GM18508 (cell line): Measurements from ENCODE around the gene DENND1A.
"Not testable (repeated sequence)": the region's sequence is repeated elsewhere in the genome, so short reads cannot be mapped to it uniquely, and the experiment has no call there.

Experiments
- ATAC-seq: cut with Tn5 transposase; IDR thresholded peaks from one replicate; pipeline ENCODE4 v1.9.1; 2021; ENCODE audit warnings: moderate number of reproducible peaks; ENCODE audit not compliant: insufficient read depth, unreplicated experiment

Gene DENND1A

GRCh38 chr9:123745451-123745850 is 184.5 kb downstream of the DENND1A start:
- no peak for ATAC-seq

- ATAC-seq = no peak
Observed at GRCh38 chr9:123743737-123744136, 186.2 kb downstream of the DENND1A start.

GRCh38 chr9:123742009-123742767 is 187.7 kb downstream of the DENND1A start:
- ATAC-seq = no peak

DNA sequence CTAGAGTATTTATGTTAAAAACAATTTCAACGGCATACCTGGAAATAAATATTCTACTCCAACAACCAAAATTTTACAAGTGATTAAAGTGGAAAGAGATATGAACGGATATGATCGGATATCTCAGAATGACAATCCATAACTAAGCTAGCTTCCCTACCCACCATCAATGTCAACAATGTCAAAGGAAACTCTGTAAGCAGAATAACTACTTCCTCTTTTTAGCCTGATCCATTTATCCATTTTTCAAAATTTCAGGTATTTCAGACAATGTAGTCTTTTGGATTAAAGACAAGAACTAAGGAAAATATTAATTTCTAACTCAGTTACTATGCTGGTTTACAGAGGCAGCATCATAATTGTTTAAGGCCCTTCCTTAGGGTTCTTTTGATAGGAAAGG is 188.7 kb downstream of the DENND1A start:
- no peak for ATAC-seq

DNA sequence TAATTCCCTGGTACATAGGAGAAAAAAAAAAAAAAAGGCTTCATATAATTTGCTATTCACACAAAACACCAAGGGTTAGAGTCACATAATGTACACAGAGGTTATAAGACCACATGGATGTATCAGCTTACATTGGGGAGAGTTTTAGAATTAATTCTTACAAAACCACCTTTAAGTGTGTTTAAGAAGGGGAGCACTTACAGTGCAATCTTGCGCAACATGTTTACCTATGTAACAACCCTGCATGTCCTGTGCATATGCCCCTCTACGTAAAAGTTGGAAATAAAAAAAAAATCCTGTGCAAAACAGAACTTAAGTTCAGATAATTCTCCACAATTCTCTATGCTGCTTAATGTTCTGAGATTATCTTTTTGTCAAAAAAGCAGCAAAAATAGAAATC is 190.0 kb downstream of the DENND1A start:
- ATAC-seq = no peak

- ATAC-seq = no peak
Observed at GRCh38 chr9:123739387-123739786, 190.5 kb downstream of the DENND1A start.

- ATAC-seq = no peak
Observed at GRCh38 chr9:123738648-123739047, 191.3 kb downstream of the DENND1A start.

DNA sequence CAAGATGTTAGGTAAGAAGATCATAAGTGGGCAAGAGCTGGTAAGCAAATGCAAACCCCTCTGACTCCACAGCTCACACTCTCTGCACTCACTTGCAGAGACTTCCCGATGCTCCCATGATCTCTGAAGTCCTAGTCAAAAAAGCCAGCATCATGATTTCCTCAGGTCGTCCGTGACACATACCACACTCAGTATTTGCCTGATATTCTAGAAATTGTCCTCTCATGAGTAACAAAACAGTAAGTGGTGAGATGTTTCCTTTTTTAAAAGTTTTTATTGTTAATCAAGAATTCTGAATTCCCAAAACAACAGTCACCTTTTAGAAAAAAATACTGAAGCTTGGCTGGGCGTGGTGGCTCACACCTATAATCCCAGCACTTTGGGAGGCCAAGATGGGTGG is 194.6 kb downstream of the DENND1A start:
- no peak for ATAC-seq

- not testable (repeated sequence) for ATAC-seq
Observed at GRCh38 chr9:123728571-123728970, 201.4 kb downstream of the DENND1A start.

DNA sequence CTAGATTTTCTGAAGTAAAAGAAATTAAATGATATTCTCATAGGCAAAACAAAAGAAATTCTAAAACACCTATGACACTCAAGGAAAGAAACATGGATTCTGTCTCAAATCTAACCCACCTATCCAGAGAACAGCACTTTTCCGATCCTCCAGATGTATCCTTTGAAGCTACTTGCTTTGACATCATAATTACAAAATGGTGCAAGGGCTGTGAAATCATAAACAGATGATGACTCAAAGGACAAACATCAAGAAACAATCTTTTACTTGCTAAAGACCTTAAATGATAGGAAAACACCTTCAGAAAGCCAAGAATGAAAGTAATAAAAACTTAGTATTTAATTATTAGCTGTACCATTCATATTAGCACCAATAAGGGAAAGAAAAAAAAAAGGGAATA is 202.6 kb downstream of the DENND1A start:
- ATAC-seq = no peak

DNA sequence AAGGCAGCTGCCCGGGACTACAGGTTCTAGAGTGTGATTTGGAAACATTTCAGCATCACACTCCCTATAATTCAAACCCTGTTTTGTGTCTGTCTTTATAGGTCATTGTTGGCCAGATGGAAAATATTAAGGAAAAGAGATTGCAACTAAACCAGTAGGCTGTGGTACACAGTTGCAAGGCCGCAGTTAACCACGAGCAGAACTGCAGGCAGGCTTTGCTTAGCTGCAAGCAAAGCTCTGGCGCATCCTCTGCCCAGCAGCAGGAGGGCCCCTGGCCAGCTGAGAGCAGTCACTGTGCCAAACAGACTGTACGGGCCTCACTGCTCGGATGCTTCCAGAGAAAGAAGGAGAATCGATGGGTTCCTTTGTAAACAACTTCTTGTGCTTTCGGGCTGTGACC is 204.5 kb downstream of the DENND1A start:
- no peak for ATAC-seq

- ATAC-seq = no peak
Observed at GRCh38 chr9:123724211-123724796, 205.6 kb downstream of the DENND1A start.

- ATAC-seq = no peak
Observed at GRCh38 chr9:123723135-123723875, 206.6 kb downstream of the DENND1A start.

DNA sequence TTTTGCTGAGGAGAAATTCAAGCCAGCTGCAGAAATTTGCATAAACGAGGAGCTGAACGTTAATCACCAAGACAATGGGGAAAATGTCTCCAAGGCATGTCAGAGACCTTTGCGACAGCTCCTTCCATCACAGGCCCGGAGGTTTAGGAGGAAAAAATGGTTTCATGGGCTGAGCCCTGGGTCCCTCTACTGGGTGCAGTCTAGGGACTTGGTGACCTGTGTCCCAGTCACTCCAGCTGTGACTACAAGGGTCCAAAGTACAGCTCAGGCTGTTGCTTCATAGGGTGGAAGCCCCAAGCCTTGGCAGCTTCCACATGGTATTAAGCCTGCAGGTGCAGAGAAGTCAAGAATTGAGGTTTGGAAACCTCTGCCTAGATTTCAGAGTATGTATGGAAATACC is 207.5 kb downstream of the DENND1A start:
- no peak for ATAC-seq

GRCh38 chr9:123718188-123718587 is 211.7 kb downstream of the DENND1A start:
- no peak for ATAC-seq

GRCh38 chr9:123717581-123718175 is 212.2 kb downstream of the DENND1A start:
- ATAC-seq = no peak

- ATAC-seq = no peak
Observed at GRCh38 chr9:123716339-123716945, 213.5 kb downstream of the DENND1A start.

GRCh38 chr9:123715258-123715657 is 214.7 kb downstream of the DENND1A start:
- ATAC-seq = no peak

DNA sequence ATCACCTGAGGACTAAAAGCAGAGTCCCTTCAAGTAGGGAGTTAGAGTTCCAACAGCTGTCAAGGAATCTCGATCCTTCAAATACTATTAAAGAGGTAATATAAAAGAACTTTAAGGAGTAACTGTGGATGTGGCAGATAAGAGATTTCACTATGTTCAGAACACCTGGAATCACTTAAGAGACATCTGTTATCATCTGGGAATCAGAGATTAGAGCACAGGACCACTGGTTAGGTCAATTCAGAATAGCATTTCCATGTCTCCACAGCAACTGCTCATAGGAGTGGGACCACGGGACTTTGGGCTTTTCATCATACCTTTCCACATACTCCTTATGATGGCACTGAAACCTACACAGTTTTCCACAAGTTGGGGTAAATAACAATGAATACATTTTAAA is 216.6 kb downstream of the DENND1A start:
- no peak for ATAC-seq

GRCh38 chr9:123712399-123712798 is 217.5 kb downstream of the DENND1A start:
- no peak for ATAC-seq

GRCh38 chr9:123710299-123710698 is 219.6 kb downstream of the DENND1A start:
- no peak for ATAC-seq
